Skeletal muscle satellite cell (primary cell): ENCODE measurements around the gene POLA1.

ENCODE experiments used
- H3K27me3 ChIP-seq: 2 replicates; pipeline ENCODE4 v1.7.0; 2013; ENCODE audit warnings: low read length; ENCODE audit not compliant: control insufficient read depth, insufficient read depth
- H3K36me3 ChIP-seq: 2 replicates; pipeline ENCODE4 v1.7.0; 2013; ENCODE audit warnings: mild to moderate bottlenecking, control low read depth, low read length; ENCODE audit not compliant: insufficient read depth
- H3K4me1 ChIP-seq: 2 replicates; pipeline ENCODE4 v1.7.0; 2013; ENCODE audit warnings: low read length; ENCODE audit not compliant: control insufficient read depth, insufficient read depth
- H3K4me2 ChIP-seq: 2 replicates; pipeline ENCODE4 v1.7.0; 2013; ENCODE audit warnings: mild to moderate bottlenecking, low read length
- H3K4me3 ChIP-seq: 2 replicates; pipeline ENCODE4 v1.7.0; 2013; ENCODE audit warnings: low read length
- H3K9ac ChIP-seq: 2 replicates; pipeline ENCODE4 v1.7.0; 2013; ENCODE audit warnings: mild to moderate bottlenecking, low read depth, low read length, moderate library complexity
- H3K9me3 ChIP-seq: replicated peaks from 2 replicates; pipeline ENCODE4 v1.7.0; 2013; ENCODE audit warnings: mild to moderate bottlenecking, control low read depth, low read length

Gene POLA1

GRCh38 chrX:24702362-24703184 is 8.9 kb downstream of the POLA1 start:
- H3K4me1 ChIP-seq, result no peaks in the 10 kb centered on the region
- H3K36me3 ChIP-seq, result no peaks in the 10 kb centered on the region
- H3K9me3 ChIP-seq, result no peaks in the 10 kb centered on the region
- no peak overlapping the region for H3K9ac ChIP-seq
- no peaks in the 10 kb centered on the region for H3K27me3 ChIP-seq
- H3K4me3 ChIP-seq, result no peak overlapping the region
- no peak overlapping the region for H3K4me2 ChIP-seq

GRCh38 chrX:24703185-24703494 is 9.4 kb downstream of the POLA1 start:
- Histone ChIP-seq H3K4me2 (no peak overlapping the region), H3K9ac (no peak overlapping the region), H3K36me3 (no peaks in the 10 kb centered on the region)

GRCh38 chrX:24718771-24719170 is 25.1 kb downstream of the POLA1 start:
- H3K36me3 ChIP-seq, result no peaks in the 10 kb centered on the region
- H3K4me3 ChIP-seq, result no peak overlapping the region
- no peaks in the 10 kb centered on the region for H3K27me3 ChIP-seq
- no peaks in the 10 kb centered on the region for H3K4me1 ChIP-seq
- H3K9me3 ChIP-seq, result no peaks in the 10 kb centered on the region
- H3K4me2 ChIP-seq, result no peak overlapping the region
- no peak overlapping the region for H3K9ac ChIP-seq

More at GRCh38 chrX:24703185-24703494, 9.4 kb downstream of the POLA1 start:
- H3K4me1 ChIP-seq, result no peaks in the 10 kb centered on the region
- no peak overlapping the region for H3K4me3 ChIP-seq
- no peaks in the 10 kb centered on the region for H3K27me3 ChIP-seq
- no peaks in the 10 kb centered on the region for H3K9me3 ChIP-seq

GRCh38 chrX:24720036-24720435 is 26.3 kb downstream of the POLA1 start:
- H3K27me3 ChIP-seq, result no peaks in the 10 kb centered on the region
- no peak overlapping the region for H3K9ac ChIP-seq
- H3K4me2 ChIP-seq, result no peak overlapping the region
- H3K4me1 ChIP-seq, result no peaks in the 10 kb centered on the region
- no peaks in the 10 kb centered on the region for H3K36me3 ChIP-seq
- H3K9me3 ChIP-seq, result no peaks in the 10 kb centered on the region
- no peak overlapping the region for H3K4me3 ChIP-seq

- H3K9ac ChIP-seq, result no peak overlapping the region
- no peaks in the 10 kb centered on the region for H3K9me3 ChIP-seq
- H3K4me2 ChIP-seq, result no peak overlapping the region
- no peaks in the 10 kb centered on the region for H3K4me1 ChIP-seq
- H3K36me3 ChIP-seq, result peaks cover 8% of the 10 kb centered on the region
- H3K4me3 ChIP-seq, result no peak overlapping the region
- H3K27me3 ChIP-seq, result no peaks in the 10 kb centered on the region
These were observed 34.8 kb downstream of the POLA1 start for GRCh38 chrX:24728530-24728929.

- Histone ChIP-seq H3K27me3 (no peaks in the 10 kb centered on the region), H3K9ac (no peak overlapping the region), H3K4me3 (no peak overlapping the region), H3K36me3 (peaks cover 6% of the 10 kb centered on the region), H3K9me3 (no peaks in the 10 kb centered on the region), H3K4me1 (no peaks in the 10 kb centered on the region), H3K4me2 (no peak overlapping the region)
These were observed 39.2 kb downstream of the POLA1 start for GRCh38 chrX:24732766-24733500.

GRCh38 chrX:24741330-24741729 is 47.6 kb downstream of the POLA1 start:
- Histone ChIP-seq H3K9me3 (no peaks in the 10 kb centered on the region), H3K36me3 (no peaks in the 10 kb centered on the region), H3K27me3 (no peaks in the 10 kb centered on the region), H3K9ac (no peak overlapping the region), H3K4me3 (no peak overlapping the region), H3K4me1 (no peaks in the 10 kb centered on the region), H3K4me2 (no peak overlapping the region)

- no peak overlapping the region for H3K9ac ChIP-seq
- H3K4me1 ChIP-seq, result no peaks in the 10 kb centered on the region
- H3K27me3 ChIP-seq, result no peaks in the 10 kb centered on the region
- H3K36me3 ChIP-seq, result peaks cover 4% of the 10 kb centered on the region
- H3K4me2 ChIP-seq, result no peak overlapping the region
- H3K4me3 ChIP-seq, result no peak overlapping the region
- no peaks in the 10 kb centered on the region for H3K9me3 ChIP-seq
These were observed 54.5 kb downstream of the POLA1 start for GRCh38 chrX:24748196-24748595.

- Histone ChIP-seq H3K36me3 (no peaks in the 10 kb centered on the region), H3K4me2 (no peak overlapping the region), H3K9ac (no peak overlapping the region), H3K27me3 (no peaks in the 10 kb centered on the region), H3K4me1 (peaks cover 22% of the 10 kb centered on the region), H3K4me3 (no peak overlapping the region), H3K9me3 (no peaks in the 10 kb centered on the region)
These were observed 66.1 kb downstream of the POLA1 start for GRCh38 chrX:24759786-24760185.

- no peaks in the 10 kb centered on the region for H3K36me3 ChIP-seq
- no peak overlapping the region for H3K4me3 ChIP-seq
- H3K9me3 ChIP-seq, result no peaks in the 10 kb centered on the region
- H3K4me2 ChIP-seq, result peak overlapping the region; percentile 16
- no peak overlapping the region for H3K9ac ChIP-seq
- no peaks in the 10 kb centered on the region for H3K27me3 ChIP-seq
- H3K4me1 ChIP-seq, result peaks cover 22% of the 10 kb centered on the region
These were observed 66.8 kb downstream of the POLA1 start for GRCh38 chrX:24760363-24761000.

GRCh38 chrX:24761306-24761705 is 67.6 kb downstream of the POLA1 start:
- Histone ChIP-seq H3K4me3 (no peak overlapping the region), H3K27me3 (no peaks in the 10 kb centered on the region), H3K9ac (no peak overlapping the region)

More at GRCh38 chrX:24761306-24761705, 67.6 kb downstream of the POLA1 start:
- Histone ChIP-seq H3K36me3 (no peaks in the 10 kb centered on the region), H3K4me1 (peaks cover 22% of the 10 kb centered on the region), H3K9me3 (no peaks in the 10 kb centered on the region), H3K4me2 (peak overlapping the region; percentile 16)
